ENCODE measurements around the gene TGFBI.

TGFBI gene

GRCh38 chr5:136028782-136029742 lies at the start of gene TGFBI:
TGFBI (plus strand) TSS chr5:136028988; CDS start chr5:136029056, 68 bp downstream.
- DNase-seq: no peak

GRCh38 chr5:135978993-135979392 lies 49.8 kb upstream of the TGFBI start:
- DNase-seq: no peak

- no peak for DNase-seq
Observed at GRCh38 chr5:135979510-135979909, 49.3 kb upstream of the TGFBI start.

GRCh38 chr5:135980620-135981019 lies 48.2 kb upstream of the TGFBI start:
- no peak for DNase-seq

GRCh38 chr5:135985951-135986350 lies 42.8 kb upstream of the TGFBI start:
- DNase-seq: no peak

- no peak for DNase-seq
Observed at GRCh38 chr5:135986401-135986800, 42.4 kb upstream of the TGFBI start.

GRCh38 chr5:135986891-135987401 lies 41.8 kb upstream of the TGFBI start:
- DNase-seq: no peak

- DNase-seq: no peak
Observed at GRCh38 chr5:135988546-135988945, 40.2 kb upstream of the TGFBI start.

- no peak for DNase-seq
Observed at GRCh38 chr5:135989686-135990085, 39.1 kb upstream of the TGFBI start.

GRCh38 chr5:135990528-135991255 lies 38.1 kb upstream of the TGFBI start:
- DNase-seq: no peak

- DNase-seq: no peak
Observed at GRCh38 chr5:135991429-135991828, 37.4 kb upstream of the TGFBI start.

- DNase-seq: no peak
Observed at GRCh38 chr5:135993335-135993879, 35.4 kb upstream of the TGFBI start.

- no peak for DNase-seq
Observed at GRCh38 chr5:135993880-135994636, 34.7 kb upstream of the TGFBI start.

- no peak for DNase-seq
Observed at GRCh38 chr5:135995976-135996375, 32.8 kb upstream of the TGFBI start.

GRCh38 chr5:135996611-135997010 lies 32.2 kb upstream of the TGFBI start:
- DNase-seq: no peak

GRCh38 chr5:135997673-135998335 lies 31.0 kb upstream of the TGFBI start:
- no peak for DNase-seq

GRCh38 chr5:135998889-135999288 lies 29.9 kb upstream of the TGFBI start:
- DNase-seq: no peak

- no peak for DNase-seq
Observed at GRCh38 chr5:135999406-136000139, 29.2 kb upstream of the TGFBI start.

GRCh38 chr5:136000147-136000546 lies 28.6 kb upstream of the TGFBI start:
- no peak for DNase-seq

- no peak for DNase-seq
Observed at GRCh38 chr5:136000932-136001331, 27.9 kb upstream of the TGFBI start.

- DNase-seq: no peak
Observed at GRCh38 chr5:136001466-136001981, 27.3 kb upstream of the TGFBI start.

Measured in NCI-H510A (cell line).